SK-N-SH (cell line): ENCODE results near the gene PPP2R5B. TPM values are rescaled to one million over a fixed set of nuclear protein-coding genes. Genes with fewer than 3 reads are reported as not detected.

Experiments used
- CTCF ChIA-PET: fragments of 300-600, 350-600 bp; formaldehyde crosslinking; extraction: SDS; loops from one replicate; lab custom pipeline; 2021; lab: Yijun Ruan, JAX
- POLR2A ChIA-PET: fragments of 350-600 bp; sonication (Branson Sonifier 250); formaldehyde crosslinking; extraction: SDS; loops from one replicate; lab custom pipeline; 2020; ENCODE audit warnings: antibody characterized with exemption, inconsistent platforms; lab: Yijun Ruan, JAX
- DNase-seq: peaks from one replicate; pipeline ENCODE4 v3.0.0; 2012
- H2AFZ ChIP-seq: fragments of 200-600 bp; sonication (generic); 2 replicates; pipeline ENCODE4 v1.8.1; 2016; ENCODE audit warnings: antibody characterized with exemption, mild to moderate bottlenecking, low read depth
- H3F3A ChIP-seq: fragments of 200-600 bp; sonication (generic); replicated peaks from 2 replicates; pipeline ENCODE3; 2016; ENCODE audit warnings: antibody characterized with exemption, mild to moderate bottlenecking; ENCODE audit not compliant: insufficient read depth
- H3K27ac ChIP-seq, 2 experiments: fragments of 200-500 bp in 1 of 2; fragments of 200-600 bp in 1 of 2; sonication (Bioruptor generic) in 1 of 2; sonication (generic), shearing (Covaris generic) in 1 of 2; 2 replicates each; pipeline versions ENCODE4 v1.5.1 to v1.6.1; 2014 to 2016; ENCODE audit warnings: low read depth in 2 of 2, inconsistent platforms in 1 of 2, low read length in 1 of 2, mild to moderate bottlenecking in 1 of 2, mixed read lengths in 1 of 2
- H3K27me3 ChIP-seq: fragments of 200-600 bp; sonication (generic), shearing (Covaris generic); 2 replicates; pipeline ENCODE4 v1.6.1; 2016; ENCODE audit warnings: mixed run types; ENCODE audit not compliant: insufficient read depth
- H3K36me3 ChIP-seq, 2 experiments: fragments of 200-500 bp in 1 of 2; fragments of 200-600 bp in 1 of 2; sonication (Bioruptor generic) in 1 of 2; sonication (generic) in 1 of 2; replicated peaks in 1 of 2; 2 replicates each; pipeline versions ENCODE3 to v1.5.1; 2014 to 2016; ENCODE audit warnings: low read length in 1 of 2, mild to moderate bottlenecking in 1 of 2; ENCODE audit not compliant: insufficient read depth in 2 of 2, control insufficient read depth in 1 of 2
- H3K4me1 ChIP-seq, 2 experiments: fragments of 200-500 bp in 1 of 2; fragments of 200-600 bp in 1 of 2; sonication (Bioruptor generic) in 1 of 2; sonication (generic), shearing (Covaris generic) in 1 of 2; 2 replicates each; pipeline versions ENCODE4 v1.5.1 to v1.6.1; 2014 to 2016; ENCODE audit warnings: low read depth in 1 of 2, low read length in 1 of 2, mixed run types in 1 of 2; ENCODE audit not compliant: insufficient read depth in 2 of 2, control insufficient read depth in 1 of 2
- H3K4me2 ChIP-seq: fragments of 200-600 bp; sonication (generic), shearing (Covaris generic); 2 replicates; pipeline ENCODE4 v1.6.1; 2017; ENCODE audit warnings: mixed run types
- H3K4me3 ChIP-seq, 2 experiments: fragments of 200-500 bp in 1 of 2; fragments of 200-600 bp in 1 of 2; sonication (Bioruptor generic) in 1 of 2; sonication (generic), shearing (Covaris generic) in 1 of 2; 2 replicates each; pipeline versions ENCODE4 v1.5.1 to v1.8.1; 2014 to 2016; ENCODE audit warnings: low read depth in 2 of 2, inconsistent platforms in 1 of 2, low read length in 1 of 2, mild to moderate bottlenecking in 1 of 2, mixed read lengths in 1 of 2, moderate library complexity in 1 of 2
- H3K79me2 ChIP-seq: fragments of 200-600 bp; sonication (generic); 2 replicates; pipeline ENCODE4 v1.8.1; 2017; ENCODE audit warnings: mild to moderate bottlenecking; ENCODE audit not compliant: insufficient read depth
- H3K9ac ChIP-seq: fragments of 200-600 bp; sonication (generic); 2 replicates; pipeline ENCODE4 v1.6.1; 2017; ENCODE audit warnings: mixed run types
- H3K9me2 ChIP-seq: fragments of 200-600 bp; sonication (generic); 2 replicates; pipeline ENCODE4 v1.6.1; 2017; ENCODE audit warnings: mixed run types
- H3K9me3 ChIP-seq: fragments of 200-600 bp; sonication (generic); 2 replicates; pipeline ENCODE4 v1.6.1; 2017; ENCODE audit warnings: mixed run types, mild to moderate bottlenecking, moderate library complexity
- H4K20me1 ChIP-seq: fragments of 200-600 bp; sonication (generic); 2 replicates; pipeline ENCODE4 v1.6.1; 2017; ENCODE audit warnings: mild to moderate bottlenecking, mixed run types; ENCODE audit not compliant: insufficient read depth
- ELF1 ChIP-seq: IDR thresholded peaks from 2 replicates; pipeline ENCODE4 v1.4.0; 2012
- EZH2phosphoT487 ChIP-seq: fragments of 200-600 bp; sonication (generic); IDR thresholded peaks from 2 replicates; pipeline ENCODE4 v1.6.1; 2017; ENCODE audit warnings: low read depth, mixed run types, mild to moderate bottlenecking, antibody characterized with exemption, moderate library complexity, borderline replicate concordance
- MXI1 ChIP-seq: IDR thresholded peaks from 2 replicates; pipeline ENCODE4 v1.6.1; 2012; ENCODE audit warnings: mild to moderate bottlenecking, low read depth, low read length, improper control_type of control experiment
- NRF1 ChIP-seq: IDR thresholded peaks from 2 replicates; pipeline ENCODE4 v1.6.1; 2012; ENCODE audit warnings: low read depth, mild to moderate bottlenecking, low read length
- SMC3 ChIP-seq: IDR thresholded peaks from 2 replicates; pipeline ENCODE4 v1.6.1; 2012; ENCODE audit warnings: low read depth, low read length, improper control_type of control experiment
- TCF12 ChIP-seq: IDR thresholded peaks from 2 replicates; pipeline ENCODE4 v1.4.0; 2012
- WGBS: methylation state at CpG from one replicate; pipeline ENCODE4 v1.1.6; 2017; ENCODE audit warnings: low lambda C conversion rate; 5-methylcytosine and 5-hydroxymethylcytosine counted together
- polyA plus RNA-seq, 3 experiments: library from polyadenylated mRNA; depleted of rRNA; stranded (reverse); fragments of >200 nt; gene quantifications; 2 replicates each; pipeline ENCODE4 v1.2.3, GENCODE V29; 2012
- TF ChIP-seq, protein P1 (sequence below): IDR thresholded peaks from 2 replicates; pipeline ENCODE4 v1.4.0; 2012; ENCODE audit warnings: low read depth
- TF ChIP-seq, protein P2 (sequence below): fragments of 200-600 bp; sonication (generic); IDR thresholded peaks from 2 replicates; pipeline ENCODE4 v1.6.1; 2017; ENCODE audit warnings: antibody characterized with exemption, mild to moderate bottlenecking, moderate library complexity
- TF ChIP-seq, protein P3 (sequence below): IDR thresholded peaks from 2 replicates; pipeline ENCODE4; 2012

PPP2R5B gene
- polyA plus RNA-seq, 1 of the 3 experiments (the other 2 are of a cell fraction), result 15.1 TPM

DNA sequence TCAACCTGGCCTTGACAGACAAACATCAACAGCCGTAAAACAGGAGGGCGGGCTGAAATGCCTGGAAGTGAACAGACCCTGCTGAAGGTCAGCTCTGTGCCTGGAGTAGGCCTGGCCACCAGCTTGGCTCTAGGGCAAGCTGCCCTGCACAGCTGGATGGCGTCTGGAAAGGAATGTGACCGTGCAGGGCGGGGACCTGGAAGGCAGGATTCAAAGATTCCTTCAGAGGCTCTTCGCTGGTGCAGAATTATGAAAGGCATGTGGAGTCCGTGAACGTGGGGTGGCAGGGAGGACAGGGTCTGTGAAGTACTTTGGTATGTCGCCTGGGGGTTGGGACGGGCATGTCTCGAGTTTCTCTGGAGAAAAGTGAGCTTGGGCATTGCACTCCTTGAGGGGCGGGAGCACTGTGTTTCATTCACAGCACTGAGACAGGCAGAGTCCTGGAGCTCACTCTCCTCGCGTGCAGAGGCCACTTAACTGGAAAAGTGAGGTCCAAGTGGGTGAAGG, 47.6 kb upstream of the PPP2R5B start:
- WGBS, result 42% methylated on average over 14 of the region's 14 CpGs
- Histone ChIP-seq H4K20me1 (peaks cover 38% of the 10 kb centered on the region), H3K79me2 (peaks cover 64% of the 10 kb centered on the region), H3K9me2 (no peaks in the 10 kb centered on the region)
- TF ChIP-seq NRF1, result no peak
- TF ChIP-seq, protein P1, sequence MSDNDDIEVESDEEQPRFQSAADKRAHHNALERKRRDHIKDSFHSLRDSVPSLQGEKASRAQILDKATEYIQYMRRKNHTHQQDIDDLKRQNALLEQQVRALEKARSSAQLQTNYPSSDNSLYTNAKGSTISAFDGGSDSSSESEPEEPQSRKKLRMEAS, result peak; percentile 29; the same call in 1 of the 2 replicates
- TF ChIP-seq, all 33 proteins: peak for 1
- Histone ChIP-seq H3K27me3 (no peaks in the 10 kb centered on the region), H3K9me3 (no peaks in the 10 kb centered on the region), H3F3A (no peaks in the 10 kb centered on the region), H3K27ac (peak overlapping the region; percentile 38 to 77; a peak in 3 of 4 replicates), H3K9ac (peak overlapping the region; percentile 82), H3K36me3 (peaks cover 16 to 20% of the 10 kb centered on the region in 2 experiments), H3K4me3 (peak overlapping the region; percentile 95 to 96), H2AFZ (no peak overlapping the region), H3K4me2 (peak overlapping the region; percentile 92), H3K4me1 (peaks cover 6 to 32% of the 10 kb centered on the region in 2 experiments; a peak in 2 of 4 replicates)
- CTCF ChIA-PET, result interaction anchor here (1.2 to 26.7 kb wide), 8 partner anchors 10 to 137 kb away, joined by 3 to 530 read pairs (median 10); partner anchors contain the start of genes ARL2 and CDC42BPG
- POLR2A ChIA-PET, result no interaction called here
- DNase-seq, result no peak

DNA sequence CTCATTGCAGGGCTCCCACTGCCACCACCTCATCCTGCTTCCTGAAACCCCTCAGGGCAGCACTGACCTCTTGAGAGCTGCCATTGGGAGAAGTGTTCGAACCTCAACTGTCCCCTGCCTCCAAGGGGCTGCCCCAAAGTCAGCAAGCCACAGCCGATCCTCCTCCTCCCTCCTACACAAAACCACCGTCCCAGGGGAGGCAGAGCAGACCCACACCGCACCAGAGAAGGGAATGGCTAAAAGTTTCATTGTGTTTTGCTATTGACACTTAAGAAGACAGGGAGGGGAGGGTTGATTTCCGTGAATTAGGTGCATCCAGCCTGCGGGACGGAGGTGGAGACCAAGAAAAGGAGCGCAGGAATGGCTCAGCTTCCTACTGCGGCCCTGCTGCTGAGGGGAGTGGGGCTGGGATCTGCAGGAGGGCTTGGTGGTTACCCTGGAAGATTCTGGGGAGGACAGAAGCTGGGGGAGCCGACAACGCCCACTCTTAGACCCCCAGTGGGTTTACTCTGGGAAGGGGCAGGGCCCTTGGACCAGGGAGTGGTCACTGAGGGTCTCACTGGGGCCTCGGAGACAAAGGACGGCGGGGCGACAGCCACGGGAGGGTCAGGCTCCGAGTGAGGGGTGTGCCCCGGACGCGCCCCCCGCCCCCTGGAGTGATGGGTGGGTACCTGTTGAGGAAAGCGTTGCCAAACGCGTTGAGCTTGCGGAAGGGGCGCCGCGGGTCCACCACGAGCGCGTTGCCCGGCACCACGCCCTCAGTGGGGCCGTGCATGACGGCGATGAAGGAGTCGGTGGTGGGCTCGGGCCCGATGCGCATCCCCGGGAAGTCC, 46.9 kb upstream of the PPP2R5B start:
- peak; percentile 67 for DNase-seq
- peak overlapping the region; percentile 38 to 77; a peak in 3 of 4 replicates for H3K27ac ChIP-seq
- peak overlapping the region; percentile 89; the same call in 1 of the 2 replicates for H2AFZ ChIP-seq
- peak overlapping the region; percentile 92 for H3K4me2 ChIP-seq
- ChIA-PET CTCF (interaction anchor here (0.6 to 26.7 kb wide), 12 partner anchors 9 to 137 kb away, joined by 3 to 530 read pairs (median 4); partner anchors contain the start of genes ARL2 and CDC42BPG), POLR2A (interaction anchor here (0.9 to 1.7 kb wide), 4 partner anchors 11 to 244 kb away, joined by 4 to 8 read pairs (median 6); partner anchors contain the start of genes FAU, MEN1 and MRPL49)
- H3K36me3 ChIP-seq, result peaks cover 16% of the 10 kb centered on the region in 2 experiments
- H3K4me1 ChIP-seq, result peaks cover 6 to 32% of the 10 kb centered on the region in 2 experiments; a peak in 2 of 4 replicates
- H3K27me3 ChIP-seq, result no peaks in the 10 kb centered on the region
- no peaks in the 10 kb centered on the region for H3K9me2 ChIP-seq
- peaks cover 58% of the 10 kb centered on the region for H3K79me2 ChIP-seq
- H3K4me3 ChIP-seq, result peak overlapping the region; percentile 95 to 96
- 3% methylated on average over 26 of the region's 41 CpGs for WGBS
- H3K9me3 ChIP-seq, result no peaks in the 10 kb centered on the region
- no peaks in the 10 kb centered on the region for H3F3A ChIP-seq
- TF ChIP-seq ELF1 (no peak), MXI1 (0 out of 2 replicates have a peak, but pooled peaks have one; percentile 20)
- H3K9ac ChIP-seq, result peak overlapping the region; percentile 82
- H4K20me1 ChIP-seq, result peaks cover 34% of the 10 kb centered on the region

DNA sequence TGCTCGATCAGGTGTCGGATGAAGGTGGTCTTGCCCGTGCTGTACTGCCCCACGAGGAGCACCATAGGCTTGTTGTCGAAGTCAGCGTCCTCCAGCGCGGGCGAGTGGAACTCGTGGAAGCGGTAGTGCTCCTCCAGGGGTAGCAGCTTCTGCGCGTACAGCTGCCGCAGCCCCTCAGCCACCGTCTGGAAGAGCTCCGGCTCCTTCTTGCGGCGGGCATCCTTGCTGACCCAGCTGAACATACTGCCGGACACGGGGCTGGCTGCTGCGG, 46.3 kb upstream of the PPP2R5B start:
- TF ChIP-seq, protein P2, sequence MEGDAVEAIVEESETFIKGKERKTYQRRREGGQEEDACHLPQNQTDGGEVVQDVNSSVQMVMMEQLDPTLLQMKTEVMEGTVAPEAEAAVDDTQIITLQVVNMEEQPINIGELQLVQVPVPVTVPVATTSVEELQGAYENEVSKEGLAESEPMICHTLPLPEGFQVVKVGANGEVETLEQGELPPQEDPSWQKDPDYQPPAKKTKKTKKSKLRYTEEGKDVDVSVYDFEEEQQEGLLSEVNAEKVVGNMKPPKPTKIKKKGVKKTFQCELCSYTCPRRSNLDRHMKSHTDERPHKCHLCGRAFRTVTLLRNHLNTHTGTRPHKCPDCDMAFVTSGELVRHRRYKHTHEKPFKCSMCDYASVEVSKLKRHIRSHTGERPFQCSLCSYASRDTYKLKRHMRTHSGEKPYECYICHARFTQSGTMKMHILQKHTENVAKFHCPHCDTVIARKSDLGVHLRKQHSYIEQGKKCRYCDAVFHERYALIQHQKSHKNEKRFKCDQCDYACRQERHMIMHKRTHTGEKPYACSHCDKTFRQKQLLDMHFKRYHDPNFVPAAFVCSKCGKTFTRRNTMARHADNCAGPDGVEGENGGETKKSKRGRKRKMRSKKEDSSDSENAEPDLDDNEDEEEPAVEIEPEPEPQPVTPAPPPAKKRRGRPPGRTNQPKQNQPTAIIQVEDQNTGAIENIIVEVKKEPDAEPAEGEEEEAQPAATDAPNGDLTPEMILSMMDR, result no peak
- TF ChIP-seq, protein P3, sequence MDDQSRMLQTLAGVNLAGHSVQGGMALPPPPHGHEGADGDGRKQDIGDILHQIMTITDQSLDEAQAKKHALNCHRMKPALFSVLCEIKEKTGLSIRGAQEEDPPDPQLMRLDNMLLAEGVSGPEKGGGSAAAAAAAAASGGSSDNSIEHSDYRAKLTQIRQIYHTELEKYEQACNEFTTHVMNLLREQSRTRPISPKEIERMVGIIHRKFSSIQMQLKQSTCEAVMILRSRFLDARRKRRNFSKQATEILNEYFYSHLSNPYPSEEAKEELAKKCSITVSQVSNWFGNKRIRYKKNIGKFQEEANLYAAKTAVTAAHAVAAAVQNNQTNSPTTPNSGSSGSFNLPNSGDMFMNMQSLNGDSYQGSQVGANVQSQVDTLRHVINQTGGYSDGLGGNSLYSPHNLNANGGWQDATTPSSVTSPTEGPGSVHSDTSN, result no peak
- TF ChIP-seq SMC3 (no peak), TCF12 (no peak), EZH2phosphoT487 (no peak)
- TF ChIP-seq, protein P1, result peak; percentile 56
- peak overlapping the region; percentile 92 for H3K4me2 ChIP-seq
- peaks cover 11 to 12% of the 10 kb centered on the region in 2 experiments for H3K36me3 ChIP-seq
- no peaks in the 10 kb centered on the region for H3K27me3 ChIP-seq
- POLR2A ChIA-PET, result interaction anchor here (0.9 to 1.7 kb wide), 4 partner anchors 12 to 244 kb away, joined by 4 to 8 read pairs (median 6); partner anchors contain the start of genes FAU, MEN1 and MRPL49
- peaks cover 29% of the 10 kb centered on the region for H4K20me1 ChIP-seq
- DNase-seq, result no peak
- peaks cover 52% of the 10 kb centered on the region for H3K79me2 ChIP-seq
- H3F3A ChIP-seq, result no peaks in the 10 kb centered on the region
- no peaks in the 10 kb centered on the region for H3K9me2 ChIP-seq
- 0% methylated on average over 5 of the region's 21 CpGs for WGBS
- H2AFZ ChIP-seq, result peak overlapping the region; percentile 89; the same call in 1 of the 2 replicates
- CTCF ChIA-PET, result interaction anchor here (0.6 to 26.7 kb wide), 11 partner anchors 9 to 240 kb away, joined by 3 to 530 read pairs (median 4); partner anchors contain the start of genes CDC42BPG and ZNHIT2
- H3K27ac ChIP-seq, result peak overlapping the region; percentile 38 to 77; a peak in 3 of 4 replicates
- H3K9ac ChIP-seq, result peak overlapping the region; percentile 82
- peaks cover 6 to 32% of the 10 kb centered on the region in 2 experiments; a peak in 2 of 4 replicates for H3K4me1 ChIP-seq
- no peaks in the 10 kb centered on the region for H3K9me3 ChIP-seq
- H3K4me3 ChIP-seq, result peak overlapping the region; percentile 95 to 96
